Measurements from ENCODE around the gene PALLD. TPM values are rescaled to one million over a fixed set of nuclear protein-coding genes. Genes with fewer than 3 reads are reported as not detected.
A peak's percentile ranks its signal among the peaks of the same experiment; 100 is the strongest.

The PALLD gene
- total RNA-seq, 1 experiment from 2014 or later = 166 TPM

- DNase-seq (ENCODE audit: low read depth, low spot score) = no peak
- Histone ChIP-seq H3K9me3 (ENCODE audit: control insufficient read depth in 1 of 2, insufficient read depth in 1 of 2, low read depth in 1 of 2, low read length in 2 of 2) (no peaks in the 10 kb centered on the region), H4K20me1 (ENCODE audit: insufficient read depth) (no peaks in the 10 kb centered on the region), H3K9ac (ENCODE audit: low read length) (peak overlapping the region; percentile 49), H3K4me1 (ENCODE audit: control insufficient read depth in 1 of 2, insufficient read depth in 2 of 2, low read length in 2 of 2) (peaks cover 87 to 96% of the 10 kb centered on the region in 2 experiments), H3K4me3 (replicated peaks in 1 of 2; ENCODE audit: low read depth in 1 of 2, low read length in 2 of 2) (peak overlapping the region; percentile 1 to 33; a peak in 3 of 4 replicates), H3K79me2 (ENCODE audit: insufficient read depth, low read length) (no peaks in the 10 kb centered on the region), H3K9me2 (ENCODE audit: insufficient read depth) (no peaks in the 10 kb centered on the region), H3K4me2 (ENCODE audit: low read length) (peak overlapping the region; percentile 63), H3K27ac (ENCODE audit: low read depth, low read length) (peak overlapping the region; percentile 86), H3K36me3 (ENCODE audit: control insufficient read depth in 1 of 2, insufficient read depth in 2 of 2, low read length in 2 of 2) (no peaks in the 10 kb centered on the region), H2AFZ (ENCODE audit: low read depth, low read length, poor library complexity, severe bottlenecking) (peak overlapping the region; percentile 1), H3K27me3 (ENCODE audit: insufficient read depth, low read length) (no peaks in the 10 kb centered on the region)
- BruUV-seq (replicated peaks) = TSS peak; percentile 77
- peak; percentile 60 for ATAC-seq
- RAD21 ChIA-PET (ENCODE audit: low non-redundant PET in 1 of 2, low total read pairs in 2 of 2, uncharacterized antibody in 2 of 2, unreplicated experiment in 2 of 2) = no interaction called here
- CTCF ChIA-PET = interaction anchor here (1.8 to 2.1 kb wide), 2 partner anchors 24 to 359 kb away, joined by 4 to 5 read pairs; no protein-coding TSS in a partner anchor
- TF ChIP-seq ATF3 (IDR thresholded peaks at IDR 0.05) (no peak), POLR2A (IDR thresholded peaks at IDR 0.05; ENCODE audit: borderline replicate concordance, extremely low read depth, insufficient read depth, insufficient read length) (no peak), CEBPB (IDR thresholded peaks at IDR 0.05; ENCODE audit: low read depth) (peak; percentile 43; the same call in 1 of the 2 replicates), FOSL1 (IDR thresholded peaks at IDR 0.05; ENCODE audit: low read depth) (peak; percentile 78), CBX3 (IDR thresholded peaks at IDR 0.05; ENCODE audit: low read depth) (peak; percentile 61; the same call in 1 of the 2 replicates), ELF1 (IDR thresholded peaks at IDR 0.05; ENCODE audit: borderline replicate concordance, low read depth) (0 out of 2 replicates have a peak, but pooled peaks have one; percentile 26), SP1 (IDR thresholded peaks at IDR 0.05; ENCODE audit: low read depth) (peak; percentile 84), RAD21 (IDR thresholded peaks at IDR 0.05; ENCODE audit: low read depth) (peak; percentile 9; the same call in 1 of the 2 replicates), POLR2AphosphoS5 (IDR thresholded peaks at IDR 0.05; ENCODE audit: low read depth, low read length) (no peak; the same call in 1 of the 2 replicates), ZFX (IDR thresholded peaks at IDR 0.05) (no peak), EZH2 (IDR thresholded peaks at IDR 0.05) (no peak), JUND (IDR thresholded peaks at IDR 0.05) (peak; percentile 75), SIN3A (IDR thresholded peaks at IDR 0.05; ENCODE audit: low read depth) (peak; percentile 62), YY1 (IDR thresholded peaks at IDR 0.05; ENCODE audit: extremely low read depth, insufficient replicate concordance, low read depth, low read length) (no peak)
- TF ChIP-seq, protein P1, sequence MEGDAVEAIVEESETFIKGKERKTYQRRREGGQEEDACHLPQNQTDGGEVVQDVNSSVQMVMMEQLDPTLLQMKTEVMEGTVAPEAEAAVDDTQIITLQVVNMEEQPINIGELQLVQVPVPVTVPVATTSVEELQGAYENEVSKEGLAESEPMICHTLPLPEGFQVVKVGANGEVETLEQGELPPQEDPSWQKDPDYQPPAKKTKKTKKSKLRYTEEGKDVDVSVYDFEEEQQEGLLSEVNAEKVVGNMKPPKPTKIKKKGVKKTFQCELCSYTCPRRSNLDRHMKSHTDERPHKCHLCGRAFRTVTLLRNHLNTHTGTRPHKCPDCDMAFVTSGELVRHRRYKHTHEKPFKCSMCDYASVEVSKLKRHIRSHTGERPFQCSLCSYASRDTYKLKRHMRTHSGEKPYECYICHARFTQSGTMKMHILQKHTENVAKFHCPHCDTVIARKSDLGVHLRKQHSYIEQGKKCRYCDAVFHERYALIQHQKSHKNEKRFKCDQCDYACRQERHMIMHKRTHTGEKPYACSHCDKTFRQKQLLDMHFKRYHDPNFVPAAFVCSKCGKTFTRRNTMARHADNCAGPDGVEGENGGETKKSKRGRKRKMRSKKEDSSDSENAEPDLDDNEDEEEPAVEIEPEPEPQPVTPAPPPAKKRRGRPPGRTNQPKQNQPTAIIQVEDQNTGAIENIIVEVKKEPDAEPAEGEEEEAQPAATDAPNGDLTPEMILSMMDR (IDR thresholded peaks at IDR 0.05 in 2 of 3, conservative IDR thresholded peaks at IDR 0.05 in 1 of 3; ENCODE audit: borderline replicate concordance in 1 of 3, insufficient read depth in 1 of 3, low read depth in 2 of 3, low read length in 2 of 3) = no peak
- POLR2A ChIA-PET = interaction anchor here (3.0 kb wide), 1 partner anchor 9 kb away, joined by 14 read pairs; no protein-coding TSS in a partner anchor
- intact Hi-C loops (cut with micrococcal nuclease) = no loop called here
Observed at GRCh38 chr4:168562041-168562571, 65.3 kb downstream of the PALLD start.
